ENCODE data around the gene FAM174A.
"Not testable (repeated sequence)": the region's sequence is repeated elsewhere in the genome, so short reads cannot be mapped to it uniquely, and the experiment has no call there.

FAM174A gene

GRCh38 chr5:100576217-100576751 lies 41.1 kb downstream of the FAM174A start:
- no peak for FAIRE-seq

GRCh38 chr5:100577506-100577905 lies 42.3 kb downstream of the FAM174A start:
- peak; percentile 45 for FAIRE-seq

- FAIRE-seq = no peak
These were observed 48.9 kb downstream of the FAM174A start for GRCh38 chr5:100584069-100584468.

- no peak for FAIRE-seq
These were observed 49.7 kb downstream of the FAM174A start for GRCh38 chr5:100584889-100585288.

- no peak for FAIRE-seq
These were observed 55.7 kb downstream of the FAM174A start for GRCh38 chr5:100590867-100591266.

GRCh38 chr5:100595152-100595811 lies 60.1 kb downstream of the FAM174A start:
- no peak for FAIRE-seq

GRCh38 chr5:100595812-100596173 lies 60.6 kb downstream of the FAM174A start:
- FAIRE-seq = no peak

GRCh38 chr5:100598446-100598845 lies 63.3 kb downstream of the FAM174A start:
- no peak for FAIRE-seq

- no peak for FAIRE-seq
These were observed 65.3 kb downstream of the FAM174A start for GRCh38 chr5:100600298-100600994.

- FAIRE-seq = no peak
These were observed 68.0 kb downstream of the FAM174A start for GRCh38 chr5:100603141-100603540.

GRCh38 chr5:100604021-100604420 lies 68.8 kb downstream of the FAM174A start:
- FAIRE-seq = not testable (repeated sequence)

- no peak for FAIRE-seq
These were observed 74.4 kb downstream of the FAM174A start for GRCh38 chr5:100609594-100609993.

- FAIRE-seq = no peak
These were observed 79.1 kb downstream of the FAM174A start for GRCh38 chr5:100614308-100614707.

- no peak for FAIRE-seq
These were observed 80.2 kb downstream of the FAM174A start for GRCh38 chr5:100615362-100615761.

- no peak for FAIRE-seq
These were observed 81.1 kb downstream of the FAM174A start for GRCh38 chr5:100616291-100616690.

GRCh38 chr5:100616981-100617380 lies 81.8 kb downstream of the FAM174A start:
- FAIRE-seq = no peak

GRCh38 chr5:100623719-100624118 lies 88.5 kb downstream of the FAM174A start:
- FAIRE-seq = no peak

- no peak for FAIRE-seq
These were observed 99.9 kb downstream of the FAM174A start for GRCh38 chr5:100634937-100635534.

Measured in colon (tissue), 2 donors.